NB4 (cell line): ENCODE measurements around the gene RADIL.

Experiments used
- CTCF ChIP-seq: IDR thresholded peaks from one replicate; pipeline ENCODE4 v1.5.1; 2012; ENCODE audit warnings: low read depth, low read length
- MAX ChIP-seq: IDR thresholded peaks from 2 replicates; pipeline ENCODE4 v1.6.1; 2011; ENCODE audit warnings: low read depth, low read length

- no peak for TF ChIP-seq CTCF
- TF ChIP-seq MAX: no peak
These were observed 4.0 kb downstream of the RADIL start for GRCh38 chr7:4879396-4880081.
